Retina (tissue), 1 donor: Measurements from ENCODE around the gene NINL.
"Not testable (repeated sequence)": the region's sequence is repeated elsewhere in the genome, so short reads cannot be mapped to it uniquely, and the experiment has no call there.

Experiments used
- DNase-seq: peaks from one replicate; pipeline ENCODE4 v3.0.0-alpha.2; 2016

Gene NINL

GRCh38 chr20:25584905-25585704 is at the start of gene NINL:
Gene NINL (minus strand): TSS chr20:25585531. CDS start chr20:25526587, 58,944 bp downstream.
- peak; percentile 91 for DNase-seq

GRCh38 chr20:25632940-25633790 is 47.8 kb upstream of the NINL start:
- DNase-seq, result no peak

GRCh38 chr20:25630615-25631014 is 45.3 kb upstream of the NINL start:
- not testable (repeated sequence) for DNase-seq

GRCh38 chr20:25629816-25630499 is 44.6 kb upstream of the NINL start:
- DNase-seq, result no peak

- no peak for DNase-seq
Measured at GRCh38 chr20:25626779-25627178, 41.4 kb upstream of the NINL start.

GRCh38 chr20:25624500-25624939 is 39.2 kb upstream of the NINL start:
- no peak for DNase-seq

- DNase-seq, result peak; percentile 98
Measured at GRCh38 chr20:25623736-25624499, 38.6 kb upstream of the NINL start, which contains the start of gene NANP. Gene NANP (minus strand): TSS chr20:25624014. CDS start chr20:25623948, 66 bp downstream.

- DNase-seq, result no peak
Measured at GRCh38 chr20:25623225-25623735, 37.9 kb upstream of the NINL start.

- no peak for DNase-seq
Measured at GRCh38 chr20:25622450-25623224, 37.3 kb upstream of the NINL start.

GRCh38 chr20:25622049-25622448 is 36.7 kb upstream of the NINL start:
- DNase-seq, result no peak

GRCh38 chr20:25619514-25619913 is 34.2 kb upstream of the NINL start:
- no peak for DNase-seq

GRCh38 chr20:25608774-25609173 is 23.4 kb upstream of the NINL start:
- no peak for DNase-seq

GRCh38 chr20:25606094-25606695 is 20.9 kb upstream of the NINL start:
- no peak for DNase-seq

- DNase-seq, result no peak
Measured at GRCh38 chr20:25605148-25605547, 19.8 kb upstream of the NINL start.

GRCh38 chr20:25604611-25605010 is 19.3 kb upstream of the NINL start:
- no peak for DNase-seq

- not testable (repeated sequence) for DNase-seq
Measured at GRCh38 chr20:25602914-25603309, 17.6 kb upstream of the NINL start.

- not testable (repeated sequence) for DNase-seq
Measured at GRCh38 chr20:25602191-25602913, 17.0 kb upstream of the NINL start.

- no peak for DNase-seq
Measured at GRCh38 chr20:25601659-25602058, 16.3 kb upstream of the NINL start.

- no peak for DNase-seq
Measured at GRCh38 chr20:25600632-25601031, 15.3 kb upstream of the NINL start.
